Fibroblast of the aortic adventitia (primary cell): Measurements from ENCODE around the gene HOXA10. TPM values are rescaled to one million over a fixed set of nuclear protein-coding genes. Genes with fewer than 3 reads are reported as not detected.

ENCODE experiments used
- DNase-seq: peaks from one replicate; pipeline ENCODE4 v3.0.0-alpha.2; 2010; ENCODE audit warnings: low read depth
- H3K4me3 ChIP-seq: 2 replicates; pipeline ENCODE4 v1.5.1; 2011; ENCODE audit warnings: low read depth, mild to moderate bottlenecking, control low read depth, low read length, moderate library complexity
- CTCF ChIP-seq: IDR thresholded peaks from 2 replicates; pipeline ENCODE4 v1.5.1; 2011; ENCODE audit warnings: mild to moderate bottlenecking, low read length, control low read depth, inconsistent platforms; ENCODE audit not compliant: insufficient read depth
- total RNA-seq: library from RNA; depleted of rRNA; stranded (reverse); fragments of >200 nt; gene quantifications from 2 replicates; pipeline ENCODE4 v1.2.3, GENCODE V29; 2012; ENCODE audit warnings: low replicate concordance

HOXA10 gene
- total RNA-seq, 1 donor = not detected

GRCh38 chr7:27139334-27140125, 34.6 kb downstream of the HOXA10 start:
- no peak for DNase-seq
- H3K4me3 ChIP-seq = no peak overlapping the region
- no peak for TF ChIP-seq CTCF

DNA sequence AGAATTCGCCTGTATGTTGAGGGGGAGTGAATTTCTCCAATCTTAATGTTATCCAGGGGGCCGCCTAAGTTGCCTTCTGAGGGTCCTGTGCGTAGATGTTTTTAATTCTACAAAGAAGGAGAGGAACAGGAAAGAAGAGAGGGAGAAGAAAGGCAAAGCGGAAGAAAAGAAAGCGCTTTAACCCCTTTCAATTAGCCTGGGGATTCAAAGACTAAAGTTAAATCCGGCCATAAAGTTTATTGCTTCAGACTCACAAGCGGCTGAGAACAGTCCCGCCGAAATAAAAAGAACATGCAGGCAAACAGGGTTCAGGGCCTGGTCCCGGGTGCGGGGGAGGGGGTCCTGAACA, 35.2 kb downstream of the HOXA10 start:
- TF ChIP-seq CTCF = no peak
- DNase-seq = no peak
- H3K4me3 ChIP-seq = no peak overlapping the region

DNA sequence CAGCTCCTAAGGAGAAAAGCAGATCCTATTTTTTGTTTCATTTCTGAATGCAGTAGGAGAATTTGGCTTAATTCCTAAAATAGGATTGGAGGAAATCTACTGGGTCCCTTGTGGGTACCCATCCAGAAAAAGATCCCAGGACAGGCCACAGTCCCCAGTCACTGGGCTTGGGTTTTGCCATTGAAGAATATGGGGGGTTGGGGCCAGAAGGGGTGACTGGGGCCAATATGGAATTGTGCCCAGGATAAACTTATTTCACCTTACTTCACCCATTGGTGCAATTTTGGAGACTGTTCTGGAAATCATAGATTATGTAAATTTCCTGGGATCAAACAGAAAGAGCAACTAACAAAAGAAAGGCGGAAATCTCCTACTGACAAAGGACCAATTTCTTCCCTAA, 35.6 kb downstream of the HOXA10 start:
- no peak for TF ChIP-seq CTCF
- no peak overlapping the region for H3K4me3 ChIP-seq
- no peak for DNase-seq

GRCh38 chr7:27137640-27138315, 36.3 kb downstream of the HOXA10 start:
- no peak overlapping the region for H3K4me3 ChIP-seq
- DNase-seq = no peak
- TF ChIP-seq CTCF = no peak

- no peak overlapping the region for H3K4me3 ChIP-seq
- no peak for TF ChIP-seq CTCF
- DNase-seq = peak; percentile 89
These were observed 39.7 kb downstream of the HOXA10 start for GRCh38 chr7:27134392-27134791.

DNA sequence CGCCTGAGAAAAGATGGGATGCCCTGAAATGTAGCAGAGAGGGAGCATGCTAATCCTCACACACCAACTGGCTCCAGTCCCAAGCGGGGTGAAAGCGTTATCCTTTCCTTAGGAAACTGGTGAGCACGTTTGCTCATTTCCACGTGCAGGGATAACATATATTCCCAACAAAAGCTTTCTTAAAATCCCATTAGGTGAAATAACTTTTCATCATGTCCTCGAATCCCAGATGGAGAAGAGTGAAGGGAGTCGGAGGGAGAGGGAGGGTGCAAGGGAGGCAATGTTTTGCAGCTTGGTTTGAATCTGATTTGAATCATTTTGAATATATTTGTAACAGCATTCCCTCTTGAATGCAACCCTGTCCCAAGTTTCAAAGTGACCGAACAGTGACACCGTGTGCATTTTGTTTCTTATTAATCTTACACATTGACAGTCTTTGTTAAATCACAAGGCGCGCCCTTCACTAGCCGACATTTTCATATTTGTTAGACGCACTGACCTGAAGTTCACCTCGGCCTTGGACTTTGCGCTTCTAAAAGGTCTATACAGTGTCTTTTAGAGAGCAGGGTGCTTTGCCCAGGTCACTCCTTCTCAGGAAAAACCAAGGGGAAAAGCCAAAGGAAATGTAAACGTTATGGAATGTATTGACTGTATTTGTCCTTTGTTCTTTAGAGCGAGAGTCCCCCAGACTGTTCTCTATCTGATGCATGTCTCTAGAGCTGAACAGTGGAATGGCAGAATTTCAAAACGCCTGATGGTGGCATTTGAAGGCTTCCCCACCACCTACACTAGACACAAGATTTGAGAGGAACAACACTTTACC, 40.5 kb downstream of the HOXA10 start:
- no peak for TF ChIP-seq CTCF
- H3K4me3 ChIP-seq = no peak overlapping the region
- no peak for DNase-seq
